ENCODE results near the gene MAB21L3.

MAB21L3 gene

GRCh38 chr1:116110567-116111523, at the start of gene MAB21L3:
TSS of gene MAB21L3 (plus strand) at chr1:116111399. CDS start at chr1:116112616, 1,217 bp downstream.
- Histone ChIP-seq H3K4me1 (ENCODE audit: control insufficient read depth, insufficient read depth, low read length) (peaks cover 54% of the 10 kb centered on the region), H3K36me3 (ENCODE audit: control insufficient read depth, insufficient read depth, low read length, severe bottlenecking) (no peaks in the 10 kb centered on the region), H3K4me3 (ENCODE audit: low read length) (peak within 1 kb of the TSS; percentile 57), H3K9me3 (ENCODE audit: control insufficient read depth, low read length) (no peaks in the 10 kb centered on the region), H3K27me3 (replicated peaks; ENCODE audit: control insufficient read depth, insufficient read depth, low read length) (no peaks in the 10 kb centered on the region), H3K9ac (ENCODE audit: low read length) (peak within 1 kb of the TSS; percentile 60)
- no peak for DNase-seq (ENCODE audit: low read depth)

DNA sequence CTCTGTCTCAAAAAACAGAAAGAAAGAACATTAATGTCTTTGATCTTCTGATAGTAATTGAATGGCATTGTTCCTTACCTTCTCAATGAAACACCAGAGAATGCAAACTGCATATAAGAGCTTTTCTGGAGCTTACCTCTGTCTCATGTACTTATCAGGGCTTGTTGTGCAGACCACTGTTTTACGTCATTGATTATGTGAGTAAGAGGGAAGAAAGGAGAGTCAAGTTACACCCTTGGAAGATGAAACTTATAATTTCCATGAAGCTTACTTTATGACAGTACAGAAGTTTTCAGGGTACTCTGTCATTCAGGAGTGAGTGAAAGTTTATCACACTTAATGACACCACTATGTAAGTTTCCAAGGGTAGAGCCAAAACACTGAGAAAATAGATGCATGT, 49.0 kb upstream of the MAB21L3 start:
- Histone ChIP-seq H3K27me3 (replicated peaks; ENCODE audit: control insufficient read depth, insufficient read depth, low read length) (no peaks in the 10 kb centered on the region), H3K9ac (ENCODE audit: low read length) (no peak overlapping the region), H3K4me1 (ENCODE audit: control insufficient read depth, insufficient read depth, low read length) (peaks cover 24% of the 10 kb centered on the region), H3K9me3 (ENCODE audit: control insufficient read depth, low read length) (peaks cover 7% of the 10 kb centered on the region), H3K36me3 (ENCODE audit: control insufficient read depth, insufficient read depth, low read length, severe bottlenecking) (peaks cover 13% of the 10 kb centered on the region), H3K4me3 (ENCODE audit: low read length) (no peak overlapping the region)
- no peak for DNase-seq (ENCODE audit: low read depth)

- peak; percentile 50 for DNase-seq (ENCODE audit: low read depth)
- Histone ChIP-seq H3K9ac (ENCODE audit: low read length) (no peak overlapping the region), H3K36me3 (ENCODE audit: control insufficient read depth, insufficient read depth, low read length, severe bottlenecking) (peaks cover 13% of the 10 kb centered on the region), H3K4me1 (ENCODE audit: control insufficient read depth, insufficient read depth, low read length) (peaks cover 39% of the 10 kb centered on the region), H3K4me3 (ENCODE audit: low read length) (no peak overlapping the region), H3K9me3 (ENCODE audit: control insufficient read depth, low read length) (no peaks in the 10 kb centered on the region), H3K27me3 (replicated peaks; ENCODE audit: control insufficient read depth, insufficient read depth, low read length) (no peaks in the 10 kb centered on the region)
Measured at GRCh38 chr1:116064616-116065015, 46.6 kb upstream of the MAB21L3 start.

DNA sequence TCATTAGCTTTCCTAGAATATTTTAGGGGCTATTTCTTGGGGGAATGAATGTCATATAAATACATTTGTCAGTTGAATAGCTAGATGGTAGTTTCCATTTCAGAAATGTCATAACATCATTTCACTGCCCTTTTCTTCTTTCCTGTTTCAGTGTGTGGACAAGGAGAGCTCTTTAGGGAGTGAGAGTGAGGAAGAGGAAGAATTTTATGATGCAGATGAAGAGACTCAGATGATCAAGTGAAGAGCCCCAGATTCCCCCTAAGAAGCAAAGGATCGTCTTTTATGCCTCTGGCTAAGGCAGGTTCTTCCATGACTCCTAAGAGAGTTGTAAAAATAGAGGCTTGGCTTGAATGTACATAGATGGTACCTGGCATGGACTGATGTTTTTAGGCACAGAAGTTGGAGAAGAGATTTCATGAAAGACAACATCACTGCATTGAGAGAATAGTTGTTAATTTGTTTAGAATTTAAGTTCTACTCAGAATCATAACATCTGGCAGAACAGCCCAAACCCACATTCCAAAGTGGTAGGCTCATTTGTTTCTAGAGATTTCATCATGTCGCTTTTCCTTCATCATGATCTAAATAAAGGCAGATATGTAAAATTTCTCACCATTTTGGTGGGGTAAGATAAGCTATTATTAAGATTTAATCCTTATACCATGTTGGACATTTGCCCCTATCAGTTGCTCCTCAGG, 44.2 kb upstream of the MAB21L3 start:
- peak overlapping the region; percentile 53 for H3K9ac ChIP-seq (ENCODE audit: low read length)
- H3K36me3 ChIP-seq (ENCODE audit: control insufficient read depth, insufficient read depth, low read length, severe bottlenecking) = peaks cover 18% of the 10 kb centered on the region
- H3K9me3 ChIP-seq (ENCODE audit: control insufficient read depth, low read length) = no peaks in the 10 kb centered on the region
- DNase-seq (ENCODE audit: low read depth) = peak; percentile 92
- peak overlapping the region; percentile 51 for H3K4me3 ChIP-seq (ENCODE audit: low read length)
- peaks cover 39% of the 10 kb centered on the region for H3K4me1 ChIP-seq (ENCODE audit: control insufficient read depth, insufficient read depth, low read length)
- H3K27me3 ChIP-seq (replicated peaks; ENCODE audit: control insufficient read depth, insufficient read depth, low read length) = no peaks in the 10 kb centered on the region

GRCh38 chr1:116067566-116067890, 43.7 kb upstream of the MAB21L3 start:
- H3K9ac ChIP-seq (ENCODE audit: low read length) = peak overlapping the region; percentile 53
- H3K27me3 ChIP-seq (replicated peaks; ENCODE audit: control insufficient read depth, insufficient read depth, low read length) = no peaks in the 10 kb centered on the region
- DNase-seq (ENCODE audit: low read depth) = peak; percentile 96
- H3K4me1 ChIP-seq (ENCODE audit: control insufficient read depth, insufficient read depth, low read length) = peaks cover 39% of the 10 kb centered on the region
- H3K9me3 ChIP-seq (ENCODE audit: control insufficient read depth, low read length) = no peaks in the 10 kb centered on the region
- peaks cover 14% of the 10 kb centered on the region for H3K36me3 ChIP-seq (ENCODE audit: control insufficient read depth, insufficient read depth, low read length, severe bottlenecking)
- H3K4me3 ChIP-seq (ENCODE audit: low read length) = peak overlapping the region; percentile 4

GRCh38 chr1:116075575-116075974, 35.6 kb upstream of the MAB21L3 start:
- no peak overlapping the region for H3K9ac ChIP-seq (ENCODE audit: low read length)
- no peak for DNase-seq (ENCODE audit: low read depth)
- no peaks in the 10 kb centered on the region for H3K4me1 ChIP-seq (ENCODE audit: control insufficient read depth, insufficient read depth, low read length)
- no peaks in the 10 kb centered on the region for H3K27me3 ChIP-seq (replicated peaks; ENCODE audit: control insufficient read depth, insufficient read depth, low read length)
- peaks cover 6% of the 10 kb centered on the region for H3K36me3 ChIP-seq (ENCODE audit: control insufficient read depth, insufficient read depth, low read length, severe bottlenecking)
- H3K9me3 ChIP-seq (ENCODE audit: control insufficient read depth, low read length) = no peaks in the 10 kb centered on the region
- H3K4me3 ChIP-seq (ENCODE audit: low read length) = no peak overlapping the region

DNA sequence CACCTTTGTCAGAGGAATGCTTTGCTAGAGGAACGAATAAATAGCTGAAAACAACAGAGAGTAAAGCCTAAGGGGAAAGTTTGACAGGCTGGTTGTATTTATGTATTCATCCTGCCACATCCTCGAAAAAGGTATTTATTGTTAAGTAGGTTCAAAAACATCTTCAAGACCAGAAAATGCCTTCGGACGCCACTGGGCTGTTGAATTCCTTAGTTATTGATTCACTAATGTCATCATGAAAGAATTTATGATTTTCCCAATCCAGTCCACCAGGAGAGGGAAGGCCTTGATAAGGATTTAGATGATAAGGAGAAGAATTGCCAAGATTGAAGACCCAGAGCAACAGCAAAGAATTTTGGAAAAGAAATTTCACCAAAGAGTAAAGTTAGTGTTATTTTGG, 35.2 kb upstream of the MAB21L3 start:
- Histone ChIP-seq H3K9ac (ENCODE audit: low read length) (no peak overlapping the region), H3K36me3 (ENCODE audit: control insufficient read depth, insufficient read depth, low read length, severe bottlenecking) (peaks cover 6% of the 10 kb centered on the region), H3K4me1 (ENCODE audit: control insufficient read depth, insufficient read depth, low read length) (no peaks in the 10 kb centered on the region), H3K9me3 (ENCODE audit: control insufficient read depth, low read length) (no peaks in the 10 kb centered on the region), H3K27me3 (replicated peaks; ENCODE audit: control insufficient read depth, insufficient read depth, low read length) (no peaks in the 10 kb centered on the region), H3K4me3 (ENCODE audit: low read length) (no peak overlapping the region)
- DNase-seq (ENCODE audit: low read depth) = no peak

- Histone ChIP-seq H3K9me3 (ENCODE audit: control insufficient read depth, low read length) (no peaks in the 10 kb centered on the region), H3K4me1 (ENCODE audit: control insufficient read depth, insufficient read depth, low read length) (no peaks in the 10 kb centered on the region), H3K27me3 (replicated peaks; ENCODE audit: control insufficient read depth, insufficient read depth, low read length) (no peaks in the 10 kb centered on the region), H3K36me3 (ENCODE audit: control insufficient read depth, insufficient read depth, low read length, severe bottlenecking) (peaks cover 3% of the 10 kb centered on the region), H3K4me3 (ENCODE audit: low read length) (no peak overlapping the region), H3K9ac (ENCODE audit: low read length) (no peak overlapping the region)
- DNase-seq (ENCODE audit: low read depth) = no peak
Measured at GRCh38 chr1:116076831-116077230, 34.4 kb upstream of the MAB21L3 start.

GRCh38 chr1:116078699-116079223, 32.4 kb upstream of the MAB21L3 start:
- Histone ChIP-seq H3K36me3 (ENCODE audit: control insufficient read depth, insufficient read depth, low read length, severe bottlenecking) (no peaks in the 10 kb centered on the region), H3K9ac (ENCODE audit: low read length) (no peak overlapping the region), H3K4me3 (ENCODE audit: low read length) (no peak overlapping the region), H3K4me1 (ENCODE audit: control insufficient read depth, insufficient read depth, low read length) (no peaks in the 10 kb centered on the region), H3K9me3 (ENCODE audit: control insufficient read depth, low read length) (no peaks in the 10 kb centered on the region), H3K27me3 (replicated peaks; ENCODE audit: control insufficient read depth, insufficient read depth, low read length) (no peaks in the 10 kb centered on the region)
- no peak for DNase-seq (ENCODE audit: low read depth)

DNA sequence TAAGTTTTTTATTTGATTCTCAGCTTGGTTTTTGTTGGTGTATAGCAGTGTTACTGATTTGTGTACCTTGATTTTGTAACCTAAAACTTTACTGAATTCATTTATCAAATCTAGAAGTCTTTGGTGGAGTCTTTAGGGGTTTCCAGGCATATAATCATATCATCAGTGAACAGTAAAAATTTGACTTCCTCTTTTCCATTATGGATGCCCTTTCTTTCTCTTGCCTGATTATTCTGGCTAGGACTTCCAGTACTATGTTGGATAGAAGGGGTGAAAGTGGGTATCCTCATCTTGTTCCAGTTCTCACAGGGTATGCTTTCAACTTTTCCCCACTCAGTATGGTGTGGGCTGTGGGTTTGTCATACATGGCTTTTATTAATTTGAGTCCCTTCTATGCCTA, 23.6 kb upstream of the MAB21L3 start:
- H3K27me3 ChIP-seq (replicated peaks; ENCODE audit: control insufficient read depth, insufficient read depth, low read length) = no peaks in the 10 kb centered on the region
- peaks cover 11% of the 10 kb centered on the region for H3K36me3 ChIP-seq (ENCODE audit: control insufficient read depth, insufficient read depth, low read length, severe bottlenecking)
- H3K4me1 ChIP-seq (ENCODE audit: control insufficient read depth, insufficient read depth, low read length) = no peaks in the 10 kb centered on the region
- no peak overlapping the region for H3K4me3 ChIP-seq (ENCODE audit: low read length)
- DNase-seq (ENCODE audit: low read depth) = no peak
- peaks cover 15% of the 10 kb centered on the region for H3K9me3 ChIP-seq (ENCODE audit: control insufficient read depth, low read length)
- H3K9ac ChIP-seq (ENCODE audit: low read length) = no peak overlapping the region

DNA sequence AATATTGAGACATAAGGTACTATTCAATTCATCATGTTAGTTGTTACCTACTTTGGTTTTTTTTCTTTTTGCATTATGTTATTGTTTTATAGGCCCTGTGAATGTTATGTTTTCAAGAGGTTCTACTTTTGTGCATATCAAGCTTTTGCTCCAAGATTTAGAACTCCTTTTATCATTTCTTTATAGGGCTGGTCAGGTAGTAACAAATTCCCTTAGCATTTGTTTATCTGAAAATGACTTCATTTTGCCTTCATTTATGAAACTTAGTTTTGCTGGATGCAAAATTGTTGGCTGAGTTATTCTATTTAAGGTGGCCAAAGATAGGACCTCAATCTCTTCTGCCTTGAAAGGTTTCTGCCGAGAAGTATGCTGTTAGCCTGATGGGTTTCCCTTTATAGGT, 21.3 kb upstream of the MAB21L3 start:
- H3K9me3 ChIP-seq (ENCODE audit: control insufficient read depth, low read length) = peaks cover 22% of the 10 kb centered on the region
- no peak overlapping the region for H3K9ac ChIP-seq (ENCODE audit: low read length)
- no peaks in the 10 kb centered on the region for H3K4me1 ChIP-seq (ENCODE audit: control insufficient read depth, insufficient read depth, low read length)
- peaks cover 11% of the 10 kb centered on the region for H3K36me3 ChIP-seq (ENCODE audit: control insufficient read depth, insufficient read depth, low read length, severe bottlenecking)
- H3K27me3 ChIP-seq (replicated peaks; ENCODE audit: control insufficient read depth, insufficient read depth, low read length) = no peaks in the 10 kb centered on the region
- DNase-seq (ENCODE audit: low read depth) = no peak
- H3K4me3 ChIP-seq (ENCODE audit: low read length) = no peak overlapping the region

All from adipocyte (in vitro differentiated cells).